Measurements from ENCODE around the gene MED10. TPM values are rescaled to one million over a fixed set of nuclear protein-coding genes. Genes with fewer than 3 reads are reported as not detected.

MED10 gene
- total RNA-seq, 5 donors from 2014 or later (not counting 1 experiment from before 2014, with no cell fraction given): 53.9 to 65.6 (median 58.2) TPM

DNA sequence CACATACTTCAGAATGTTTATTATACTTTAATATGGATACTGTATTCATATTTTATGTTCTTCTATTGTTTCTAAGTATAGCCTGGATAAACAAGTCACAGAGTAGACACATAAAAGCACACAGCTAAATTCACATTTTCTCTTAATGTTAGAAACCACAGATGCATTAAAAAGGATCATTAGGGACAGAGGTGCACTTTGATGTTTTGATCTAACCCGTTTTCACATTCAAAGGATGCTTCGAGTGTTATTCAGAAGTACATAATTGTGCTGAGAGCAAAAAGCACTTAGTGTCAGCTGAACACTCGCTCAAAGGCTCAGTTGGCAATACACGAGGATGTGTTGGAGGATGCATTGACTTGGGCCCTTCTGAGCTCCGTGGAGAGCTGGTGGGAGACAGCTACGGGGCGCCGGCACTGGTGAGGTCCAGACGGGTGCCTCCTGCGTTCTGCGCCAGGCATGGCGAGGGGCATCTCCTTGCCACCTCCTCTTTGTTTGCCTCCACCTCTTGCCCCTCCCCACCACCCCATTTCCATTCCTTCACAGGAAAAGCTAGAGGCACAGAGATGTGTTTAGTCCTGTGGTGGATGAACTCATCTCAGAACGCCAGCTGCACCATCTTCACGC, 35.5 kb downstream of the MED10 start:
- Mint-ChIP-seq H3K27ac (no peak overlapping the region), H3K27me3 (peaks cover 0 to 3% of the 10 kb centered on the region in 2 donors), H3K4me3 (no peak overlapping the region), H3K4me1 (no peaks in the 10 kb centered on the region), H3K36me3 (no peaks in the 10 kb centered on the region), H3K9me3 (no peaks in the 10 kb centered on the region)
- H3K27me3 ChIP-seq (replicated peaks in 1 of 2; ENCODE audit: control insufficient read depth in 2 of 2, extremely low read depth in 1 of 2, insufficient read depth in 2 of 2, low read length in 1 of 2): peaks cover 0 to 3% of the 10 kb centered on the region in 2 experiments
- peaks cover 0 to 4% of the 10 kb centered on the region in 2 donors for H3K36me3 ChIP-seq (ENCODE audit: control insufficient read depth in 2 of 2, extremely low read depth in 1 of 2, insufficient read depth in 1 of 2, low read length in 1 of 2)
- ChIA-PET POLR2A (interaction anchor here in 1 of 2 donors (0.6 kb wide), 2 partner anchors 77 to 133 kb away, joined by 3 read pairs; no protein-coding TSS in a partner anchor), CTCF (no interaction called here)
- no peak for DNase-seq
- H3K27ac ChIP-seq (ENCODE audit: low read length): no peak overlapping the region
- H3K9me3 ChIP-seq: no peaks in the 10 kb centered on the region
- H3K4me1 ChIP-seq (ENCODE audit: control insufficient read depth in 1 of 2, extremely low read depth in 1 of 2, insufficient read depth in 2 of 2, low read length in 2 of 2): no peaks in the 10 kb centered on the region
- H3K4me3 ChIP-seq (ENCODE audit: control insufficient read depth in 1 of 2, extremely low read depth in 1 of 2, low read length in 1 of 2): no peak overlapping the region
- 79% methylated on average over 7 of the region's 14 CpGs for WGBS (ENCODE audit: insufficient coverage)
- no peak for ATAC-seq (replicated peaks in 1 of 4)

DNA sequence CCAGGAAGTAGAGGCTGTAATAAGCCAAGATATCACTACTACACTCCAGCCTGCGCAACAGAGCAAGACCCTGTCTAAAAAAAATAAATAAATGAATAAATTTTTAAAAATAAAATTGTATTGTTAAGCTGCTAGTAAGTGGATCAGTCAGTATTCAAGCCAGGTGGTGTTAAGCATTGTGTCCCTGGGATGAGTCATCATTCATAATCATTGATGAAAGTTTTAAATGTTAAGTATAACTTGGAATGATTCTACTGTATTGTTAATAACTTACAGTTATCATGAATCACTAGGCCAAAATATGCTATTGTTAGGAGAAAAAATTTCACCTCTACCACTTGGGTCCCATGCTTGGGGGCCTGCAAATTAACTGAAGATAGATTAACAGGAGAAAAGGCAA, 38.2 kb downstream of the MED10 start:
- Histone ChIP-seq H3K27me3 (replicated peaks in 1 of 2; ENCODE audit: control insufficient read depth in 2 of 2, extremely low read depth in 1 of 2, insufficient read depth in 2 of 2, low read length in 1 of 2) (peaks cover 0 to 5% of the 10 kb centered on the region in 2 experiments), H3K4me3 (ENCODE audit: control insufficient read depth in 1 of 2, extremely low read depth in 1 of 2, low read length in 1 of 2) (no peak overlapping the region), H3K27ac (ENCODE audit: low read length) (no peak overlapping the region), H3K9me3 (no peaks in the 10 kb centered on the region), H3K36me3 (ENCODE audit: control insufficient read depth in 2 of 2, extremely low read depth in 1 of 2, insufficient read depth in 1 of 2, low read length in 1 of 2) (no peaks in the 10 kb centered on the region), H3K4me1 (ENCODE audit: control insufficient read depth in 1 of 2, extremely low read depth in 1 of 2, insufficient read depth in 2 of 2, low read length in 2 of 2) (no peaks in the 10 kb centered on the region)
- DNase-seq (no peak), ATAC-seq (replicated peaks in 1 of 4) (no peak)
- no CpG with 5 or more reads among the region's 1 CpG for WGBS (ENCODE audit: insufficient coverage)
- ChIA-PET CTCF (no interaction called here), POLR2A (no interaction called here)
- H3K27me3 Mint-ChIP-seq: peaks cover 0 to 3% of the 10 kb centered on the region in 2 donors
- no peaks in the 10 kb centered on the region for H3K9me3 Mint-ChIP-seq
- peaks cover 16% of the 10 kb centered on the region for H3K36me3 Mint-ChIP-seq
- no peaks in the 10 kb centered on the region for H3K4me1 Mint-ChIP-seq
- no peak overlapping the region for H3K4me3 Mint-ChIP-seq
- no peak overlapping the region for H3K27ac Mint-ChIP-seq

DNA sequence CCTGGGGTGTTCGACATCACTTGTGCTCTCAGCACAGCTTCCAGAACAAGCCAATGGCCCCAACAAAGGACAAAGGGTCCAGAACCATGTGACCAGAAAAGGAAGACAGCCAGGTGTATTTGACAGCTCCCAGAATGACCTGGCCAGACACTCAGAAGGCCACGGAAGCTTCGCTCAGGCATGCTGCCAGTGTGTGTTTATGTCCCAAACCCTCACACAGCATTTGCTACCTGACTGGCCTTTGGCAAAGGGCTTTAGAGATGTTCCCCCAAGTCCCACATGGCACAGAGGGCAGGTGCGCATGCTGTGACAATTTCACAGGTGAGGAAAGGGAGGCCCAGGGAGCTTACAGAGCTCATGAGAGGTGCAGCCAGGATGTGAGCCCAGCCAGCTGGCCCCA, 39.5 kb downstream of the MED10 start:
- Mint-ChIP-seq H3K27me3 (no peaks in the 10 kb centered on the region), H3K27ac (no peak overlapping the region), H3K4me3 (no peak overlapping the region), H3K36me3 (peaks cover 28% of the 10 kb centered on the region), H3K4me1 (no peaks in the 10 kb centered on the region), H3K9me3 (no peaks in the 10 kb centered on the region)
- DNase-seq (no peak), ATAC-seq (replicated peaks in 1 of 4) (no peak)
- CTCF ChIA-PET: no interaction called here
- Histone ChIP-seq H3K4me3 (ENCODE audit: control insufficient read depth in 1 of 2, extremely low read depth in 1 of 2, low read length in 1 of 2) (no peak overlapping the region), H3K36me3 (ENCODE audit: control insufficient read depth in 2 of 2, extremely low read depth in 1 of 2, insufficient read depth in 1 of 2, low read length in 1 of 2) (no peaks in the 10 kb centered on the region), H3K27me3 (replicated peaks in 1 of 2; ENCODE audit: control insufficient read depth in 2 of 2, extremely low read depth in 1 of 2, insufficient read depth in 2 of 2, low read length in 1 of 2) (peaks cover 0 to 7% of the 10 kb centered on the region in 2 experiments), H3K4me1 (ENCODE audit: control insufficient read depth in 1 of 2, extremely low read depth in 1 of 2, insufficient read depth in 2 of 2, low read length in 2 of 2) (no peaks in the 10 kb centered on the region), H3K27ac (ENCODE audit: low read length) (no peak overlapping the region), H3K9me3 (no peaks in the 10 kb centered on the region)
- WGBS (ENCODE audit: insufficient coverage): 90% methylated on average over 2 of the region's 4 CpGs
- POLR2A ChIA-PET: interaction anchor here in 1 of 2 donors (0.7 kb wide), 1 partner anchor 208 kb away, joined by 4 read pairs; no protein-coding TSS in a partner anchor

DNA sequence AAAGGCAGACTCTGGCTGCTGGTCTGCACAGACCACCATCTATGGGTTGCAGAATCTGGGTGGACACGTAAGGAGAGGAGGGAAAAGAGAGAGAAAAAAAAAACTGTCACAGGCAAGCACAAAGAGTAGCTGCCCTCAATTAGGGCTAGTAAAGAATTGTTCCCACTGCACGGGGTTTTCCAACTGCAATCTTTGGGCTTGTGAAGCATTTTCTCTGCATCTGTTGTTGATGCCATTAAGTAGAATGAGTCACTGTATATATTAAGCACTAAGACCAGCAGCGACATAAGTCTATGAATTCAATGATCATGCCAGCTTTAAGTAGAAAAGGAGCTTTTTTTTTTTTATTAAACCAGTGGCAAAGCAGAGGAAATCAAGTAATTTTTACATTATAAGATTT, 40.2 kb downstream of the MED10 start:
- no peak overlapping the region for H3K27ac ChIP-seq (ENCODE audit: low read length)
- ATAC-seq (replicated peaks in 1 of 4): no peak
- DNase-seq: no peak
- no peak overlapping the region for H3K27ac Mint-ChIP-seq
- H3K27me3 Mint-ChIP-seq: no peaks in the 10 kb centered on the region
- H3K4me1 ChIP-seq (ENCODE audit: control insufficient read depth in 1 of 2, extremely low read depth in 1 of 2, insufficient read depth in 2 of 2, low read length in 2 of 2): no peaks in the 10 kb centered on the region
- ChIA-PET CTCF (no interaction called here), POLR2A (interaction anchor here in 1 of 2 donors (0.7 kb wide), 1 partner anchor 209 kb away, joined by 4 read pairs; no protein-coding TSS in a partner anchor)
- 80% methylated on average over 1 of the region's 3 CpGs for WGBS (ENCODE audit: insufficient coverage)
- H3K9me3 Mint-ChIP-seq: no peaks in the 10 kb centered on the region
- peaks cover 0 to 7% of the 10 kb centered on the region in 2 experiments for H3K27me3 ChIP-seq (replicated peaks in 1 of 2; ENCODE audit: control insufficient read depth in 2 of 2, extremely low read depth in 1 of 2, insufficient read depth in 2 of 2, low read length in 1 of 2)
- H3K36me3 ChIP-seq (ENCODE audit: control insufficient read depth in 2 of 2, extremely low read depth in 1 of 2, insufficient read depth in 1 of 2, low read length in 1 of 2): no peaks in the 10 kb centered on the region
- no peak overlapping the region for H3K4me3 ChIP-seq (ENCODE audit: control insufficient read depth in 1 of 2, extremely low read depth in 1 of 2, low read length in 1 of 2)
- peaks cover 35% of the 10 kb centered on the region for H3K36me3 Mint-ChIP-seq
- no peaks in the 10 kb centered on the region for H3K4me1 Mint-ChIP-seq
- H3K4me3 Mint-ChIP-seq: no peak overlapping the region
- H3K9me3 ChIP-seq: no peaks in the 10 kb centered on the region

DNA sequence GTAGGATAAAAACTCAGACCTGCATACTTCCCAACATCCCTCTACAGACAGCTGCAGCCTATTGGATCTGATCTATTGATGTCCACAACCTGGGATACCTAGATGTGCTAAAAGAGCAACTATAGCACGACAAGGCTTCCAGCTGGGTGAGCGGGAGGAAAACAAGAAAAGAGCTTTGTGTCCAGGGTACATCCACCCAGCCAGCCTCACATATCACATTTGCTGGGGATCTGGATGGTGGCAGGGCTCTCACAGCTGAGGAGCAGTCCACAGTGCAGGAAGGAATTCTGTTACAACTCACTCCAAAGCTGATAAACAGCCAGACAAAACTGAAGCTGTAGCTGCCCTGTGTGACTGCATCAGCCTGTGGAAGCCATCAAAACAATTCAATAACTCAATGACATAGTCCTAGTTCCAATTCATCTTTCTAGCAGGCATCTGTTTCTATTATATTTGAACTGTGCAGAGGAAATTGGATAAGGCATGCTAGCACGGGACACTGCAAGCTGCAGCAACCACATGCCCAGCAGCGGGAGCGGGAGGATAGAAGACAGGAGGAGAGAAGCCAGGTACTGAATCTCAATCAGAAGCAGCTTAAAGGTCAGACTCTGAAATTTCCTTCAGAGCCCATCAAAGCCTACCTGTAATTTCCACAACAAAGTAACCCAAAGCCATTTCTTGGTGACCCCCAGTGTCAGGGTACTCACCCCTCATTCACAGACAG, 45.0 kb downstream of the MED10 start:
- H3K36me3 ChIP-seq (ENCODE audit: control insufficient read depth in 2 of 2, extremely low read depth in 1 of 2, insufficient read depth in 1 of 2, low read length in 1 of 2): no peaks in the 10 kb centered on the region
- H3K4me1 Mint-ChIP-seq: no peaks in the 10 kb centered on the region
- H3K27me3 Mint-ChIP-seq: no peaks in the 10 kb centered on the region
- WGBS (ENCODE audit: insufficient coverage): 80% methylated on average over 2 of the region's 5 CpGs
- no peak for ATAC-seq (replicated peaks in 1 of 4)
- no peak for DNase-seq
- ChIA-PET POLR2A (no interaction called here), CTCF (no interaction called here)
- H3K27me3 ChIP-seq (replicated peaks in 1 of 2; ENCODE audit: control insufficient read depth in 2 of 2, extremely low read depth in 1 of 2, insufficient read depth in 2 of 2, low read length in 1 of 2): peaks cover 0 to 5% of the 10 kb centered on the region in 2 experiments
- H3K27ac Mint-ChIP-seq: no peak overlapping the region
- H3K36me3 Mint-ChIP-seq: peaks cover 61% of the 10 kb centered on the region
- no peak overlapping the region for H3K4me3 Mint-ChIP-seq
- no peak overlapping the region for H3K4me3 ChIP-seq (ENCODE audit: control insufficient read depth in 1 of 2, extremely low read depth in 1 of 2, low read length in 1 of 2)
- no peak overlapping the region for H3K27ac ChIP-seq (ENCODE audit: low read length)
- H3K4me1 ChIP-seq (ENCODE audit: control insufficient read depth in 1 of 2, extremely low read depth in 1 of 2, insufficient read depth in 2 of 2, low read length in 2 of 2): no peaks in the 10 kb centered on the region
- H3K9me3 ChIP-seq: no peaks in the 10 kb centered on the region
- peaks cover 6 to 19% (median 13%) of the 10 kb centered on the region in 3 donors for H3K9me3 Mint-ChIP-seq

DNA sequence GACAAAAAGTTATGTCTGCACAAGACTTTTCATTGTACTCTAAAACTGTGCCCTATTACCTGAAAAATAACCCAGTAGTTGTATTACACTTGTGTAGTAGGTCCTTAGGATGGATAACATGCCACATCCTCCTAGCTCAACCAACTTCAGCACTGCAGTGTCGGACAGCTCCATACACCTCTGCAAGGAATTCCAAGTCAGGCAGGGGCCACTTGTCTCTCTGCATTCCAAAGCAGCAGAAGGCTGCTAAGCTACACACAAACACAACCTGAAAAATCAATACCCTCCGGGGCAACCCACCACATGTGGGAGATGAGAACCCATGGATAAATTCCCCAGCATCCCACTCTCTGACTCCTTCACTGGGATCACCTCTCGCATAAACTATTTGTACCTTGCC, 50.2 kb downstream of the MED10 start:
- no peaks in the 10 kb centered on the region for H3K4me1 Mint-ChIP-seq
- no peak overlapping the region for H3K4me3 ChIP-seq (ENCODE audit: control insufficient read depth in 1 of 2, extremely low read depth in 1 of 2, low read length in 1 of 2)
- no peak overlapping the region for H3K4me3 Mint-ChIP-seq
- 0% methylated on average over 1 of the region's 3 CpGs for WGBS (ENCODE audit: insufficient coverage)
- H3K4me1 ChIP-seq (ENCODE audit: control insufficient read depth in 1 of 2, extremely low read depth in 1 of 2, insufficient read depth in 2 of 2, low read length in 2 of 2): no peaks in the 10 kb centered on the region
- H3K27me3 ChIP-seq (replicated peaks in 1 of 2; ENCODE audit: control insufficient read depth in 2 of 2, extremely low read depth in 1 of 2, insufficient read depth in 2 of 2, low read length in 1 of 2): no peaks in the 10 kb centered on the region
- ChIA-PET CTCF (no interaction called here), POLR2A (no interaction called here)
- H3K36me3 ChIP-seq (ENCODE audit: control insufficient read depth in 2 of 2, extremely low read depth in 1 of 2, insufficient read depth in 1 of 2, low read length in 1 of 2): no peaks in the 10 kb centered on the region
- H3K27ac ChIP-seq (ENCODE audit: low read length): no peak overlapping the region
- DNase-seq (peak in 4 of 35 experiments; percentile 3 to 6 (median 4)), ATAC-seq (replicated peaks in 1 of 4) (no peak)
- peaks cover 26% of the 10 kb centered on the region for H3K36me3 Mint-ChIP-seq
- no peaks in the 10 kb centered on the region for H3K9me3 ChIP-seq
- no peaks in the 10 kb centered on the region for H3K27me3 Mint-ChIP-seq
- no peak overlapping the region for H3K27ac Mint-ChIP-seq
- peaks cover 6 to 19% (median 17%) of the 10 kb centered on the region in 3 donors for H3K9me3 Mint-ChIP-seq
